NT2/D1 (cell line): ENCODE results near the gene NCDN.

Experiments used
- DNase-seq: peaks from one replicate; pipeline ENCODE4 v3.0.0-alpha.2; 2011; ENCODE audit warnings: low read depth, low spot score
- H3K27me3 ChIP-seq: 2 replicates; pipeline ENCODE4 v1.6.0; 2011; ENCODE audit warnings: mild to moderate bottlenecking; ENCODE audit not compliant: insufficient read length, insufficient read depth
- H3K36me3 ChIP-seq: 2 replicates; pipeline ENCODE4 v1.6.1; 2011; ENCODE audit warnings: mild to moderate bottlenecking, low read length, mixed read lengths; ENCODE audit not compliant: insufficient read depth, insufficient read length
- H3K4me1 ChIP-seq: 2 replicates; pipeline ENCODE4 v1.5.1; 2011; ENCODE audit not compliant: insufficient read depth, insufficient read length
- H3K4me3 ChIP-seq: 2 replicates; pipeline ENCODE4 v1.5.1; 2011; ENCODE audit warnings: low read depth; ENCODE audit not compliant: insufficient read length
- H3K9ac ChIP-seq: 2 replicates; pipeline ENCODE4 v1.6.0; 2011; ENCODE audit warnings: low read depth; ENCODE audit not compliant: insufficient read length
- H3K9me3 ChIP-seq: 2 replicates; pipeline ENCODE4 v1.5.1; 2011; ENCODE audit warnings: mild to moderate bottlenecking, low read length; ENCODE audit not compliant: insufficient read depth
- SUZ12 ChIP-seq: IDR thresholded peaks from 2 replicates; pipeline ENCODE4 v1.6.1; 2011; ENCODE audit not compliant: insufficient read length, insufficient read depth; ENCODE audit errors: extremely low read depth
- YY1 ChIP-seq: IDR thresholded peaks from 2 replicates; pipeline ENCODE4 v1.6.1; 2011; ENCODE audit not compliant: insufficient read length, insufficient read depth
- ZNF274 ChIP-seq: IDR thresholded peaks from 2 replicates; pipeline ENCODE4 v1.6.1; 2011; ENCODE audit warnings: mild to moderate bottlenecking, low read depth, low read length

NCDN gene

GRCh38 chr1:35605867-35606182 lies 48.2 kb downstream of the NCDN start:
- Histone ChIP-seq H3K27me3 (no peaks in the 10 kb centered on the region), H3K4me3 (no peak overlapping the region), H3K36me3 (peaks cover 73% of the 10 kb centered on the region), H3K9me3 (no peaks in the 10 kb centered on the region), H3K4me1 (peaks cover 6% of the 10 kb centered on the region), H3K9ac (no peak overlapping the region)
- no peak for DNase-seq
- TF ChIP-seq YY1 (no peak), SUZ12 (no peak), ZNF274 (no peak)

- Histone ChIP-seq H3K27me3 (no peaks in the 10 kb centered on the region), H3K4me1 (no peaks in the 10 kb centered on the region), H3K36me3 (peaks cover 76% of the 10 kb centered on the region), H3K4me3 (no peak overlapping the region), H3K9ac (no peak overlapping the region), H3K9me3 (no peaks in the 10 kb centered on the region)
- DNase-seq = no peak
- no peak for TF ChIP-seq ZNF274
- TF ChIP-seq SUZ12 = no peak
Observed at GRCh38 chr1:35611655-35612054, 54.1 kb downstream of the NCDN start.

GRCh38 chr1:35615440-35615839 lies 57.8 kb downstream of the NCDN start:
- TF ChIP-seq YY1 = no peak
- no peak for TF ChIP-seq ZNF274
- no peak for TF ChIP-seq SUZ12
- H3K36me3 ChIP-seq = peaks cover 82% of the 10 kb centered on the region
- DNase-seq = no peak
- H3K9me3 ChIP-seq = no peaks in the 10 kb centered on the region
- H3K27me3 ChIP-seq = no peaks in the 10 kb centered on the region
- H3K4me1 ChIP-seq = no peaks in the 10 kb centered on the region
- no peak overlapping the region for H3K9ac ChIP-seq
- no peak overlapping the region for H3K4me3 ChIP-seq
